Progenitor cell of endocrine pancreas (in vitro differentiated cells): ENCODE data around the gene UQCRC1. TPM values are rescaled to one million over a fixed set of nuclear protein-coding genes. Genes with fewer than 3 reads are reported as not detected.

Experiments used
- DNase-seq: peaks from one replicate; pipeline ENCODE4 v3.0.0; 2021; ENCODE audit warnings: low spot score; ENCODE audit not compliant: unreplicated experiment
- H3K27ac Mint-ChIP-seq: 2 replicates; pipeline ENCODE4 v1.8.0; 2021; ENCODE audit warnings: mild to moderate bottlenecking, moderate library complexity, mixed read lengths
- H3K27me3 Mint-ChIP-seq: 2 replicates; pipeline ENCODE4 v1.8.0; 2021; ENCODE audit warnings: mixed read lengths
- H3K36me3 Mint-ChIP-seq: 2 replicates; pipeline ENCODE4 v1.8.0; 2022; ENCODE audit warnings: mixed read lengths; ENCODE audit not compliant: insufficient read depth
- H3K4me1 Mint-ChIP-seq: 2 replicates; pipeline ENCODE4 v1.8.0; 2021; ENCODE audit warnings: low read depth, mixed read lengths
- H3K4me3 Mint-ChIP-seq: 2 replicates; pipeline ENCODE4 v1.8.0; 2021; ENCODE audit warnings: low read depth, mild to moderate bottlenecking, moderate library complexity, mixed read lengths
- H3K9me3 Mint-ChIP-seq: 2 replicates; pipeline ENCODE4 v1.8.0; 2021; ENCODE audit warnings: low read depth, mixed read lengths
- CTCF ChIP-seq: fragments of 200-600 bp; sonication (generic); IDR thresholded peaks from one replicate; pipeline ENCODE4 v1.5.0; 2021; ENCODE audit warnings: antibody characterized with exemption, mild to moderate bottlenecking; ENCODE audit not compliant: unreplicated experiment
- long read RNA-seq: library from polyadenylated mRNA; unstranded; transcript quantifications from one replicate; pipeline ENCODE4 v2.0.0, GENCODE V29; 2020
- total RNA-seq: library from RNA; stranded (reverse); gene quantifications from 2 replicates; pipeline ENCODE4 v1.2.1, GENCODE V29; 2021

Gene UQCRC1
- 209 and 219 TPM in 2 replicates for total RNA-seq
- long read RNA-seq, transcript UQCRC1-201 (13 exons, 1,985 nt), result major isoform, 758 of 842 reads
- long read RNA-seq, partial matches to known transcripts, result 20 of 842 reads
- long read RNA-seq, other reads (novel, unspliced or antisense), result 64 of 842 reads

- DNase-seq, result peak; percentile 89
- TF ChIP-seq CTCF, result peak; percentile 67
- no peaks in the 10 kb centered on the region for H3K9me3 Mint-ChIP-seq
- H3K36me3 Mint-ChIP-seq, result peaks cover 8% of the 10 kb centered on the region
- no peaks in the 10 kb centered on the region for H3K27me3 Mint-ChIP-seq
- peaks cover 23% of the 10 kb centered on the region for H3K4me1 Mint-ChIP-seq
- peak within 1 kb of the TSS; percentile 97 for H3K27ac Mint-ChIP-seq
- H3K4me3 Mint-ChIP-seq, result peak within 1 kb of the TSS; percentile 99
Observed at GRCh38 chr3:48609088-48610005, at the start of gene UQCRC1. Gene UQCRC1 (minus strand): TSS chr3:48609646. CDS start chr3:48609620, 26 bp downstream.

- DNase-seq, result no peak
- Mint-ChIP-seq H3K27me3 (peaks cover 3% of the 10 kb centered on the region), H3K9me3 (no peaks in the 10 kb centered on the region), H3K36me3 (peaks cover 7% of the 10 kb centered on the region), H3K27ac (no peak overlapping the region), H3K4me1 (no peaks in the 10 kb centered on the region), H3K4me3 (peak overlapping the region; percentile 40)
- TF ChIP-seq CTCF, result no peak
Observed at GRCh38 chr3:48656841-48657281, 47.4 kb upstream of the UQCRC1 start.

- Mint-ChIP-seq H3K4me3 (peak overlapping the region; percentile 61), H3K27me3 (peaks cover 3% of the 10 kb centered on the region), H3K27ac (no peak overlapping the region), H3K36me3 (peaks cover 7% of the 10 kb centered on the region), H3K4me1 (no peaks in the 10 kb centered on the region), H3K9me3 (no peaks in the 10 kb centered on the region)
- DNase-seq, result peak; percentile 78
- peak; percentile 80 for TF ChIP-seq CTCF
Observed at GRCh38 chr3:48656061-48656840, 46.8 kb upstream of the UQCRC1 start.

- H3K9me3 Mint-ChIP-seq, result no peaks in the 10 kb centered on the region
- peaks cover 4% of the 10 kb centered on the region for H3K4me1 Mint-ChIP-seq
- peaks cover 3% of the 10 kb centered on the region for H3K27me3 Mint-ChIP-seq
- DNase-seq, result no peak
- no peak for TF ChIP-seq CTCF
- no peak overlapping the region for H3K27ac Mint-ChIP-seq
- H3K4me3 Mint-ChIP-seq, result peak overlapping the region; percentile 62
- peaks cover 9% of the 10 kb centered on the region for H3K36me3 Mint-ChIP-seq
Observed at GRCh38 chr3:48655606-48656005, 46.2 kb upstream of the UQCRC1 start.

- Mint-ChIP-seq H3K27ac (no peak overlapping the region), H3K36me3 (peaks cover 9% of the 10 kb centered on the region), H3K9me3 (no peaks in the 10 kb centered on the region), H3K4me1 (peaks cover 4% of the 10 kb centered on the region), H3K27me3 (peaks cover 3% of the 10 kb centered on the region), H3K4me3 (peak overlapping the region; percentile 62)
- no peak for DNase-seq
- no peak for TF ChIP-seq CTCF
Observed at GRCh38 chr3:48655063-48655462, 45.6 kb upstream of the UQCRC1 start.
